ENCODE results near the gene CMTM7.

DNA sequence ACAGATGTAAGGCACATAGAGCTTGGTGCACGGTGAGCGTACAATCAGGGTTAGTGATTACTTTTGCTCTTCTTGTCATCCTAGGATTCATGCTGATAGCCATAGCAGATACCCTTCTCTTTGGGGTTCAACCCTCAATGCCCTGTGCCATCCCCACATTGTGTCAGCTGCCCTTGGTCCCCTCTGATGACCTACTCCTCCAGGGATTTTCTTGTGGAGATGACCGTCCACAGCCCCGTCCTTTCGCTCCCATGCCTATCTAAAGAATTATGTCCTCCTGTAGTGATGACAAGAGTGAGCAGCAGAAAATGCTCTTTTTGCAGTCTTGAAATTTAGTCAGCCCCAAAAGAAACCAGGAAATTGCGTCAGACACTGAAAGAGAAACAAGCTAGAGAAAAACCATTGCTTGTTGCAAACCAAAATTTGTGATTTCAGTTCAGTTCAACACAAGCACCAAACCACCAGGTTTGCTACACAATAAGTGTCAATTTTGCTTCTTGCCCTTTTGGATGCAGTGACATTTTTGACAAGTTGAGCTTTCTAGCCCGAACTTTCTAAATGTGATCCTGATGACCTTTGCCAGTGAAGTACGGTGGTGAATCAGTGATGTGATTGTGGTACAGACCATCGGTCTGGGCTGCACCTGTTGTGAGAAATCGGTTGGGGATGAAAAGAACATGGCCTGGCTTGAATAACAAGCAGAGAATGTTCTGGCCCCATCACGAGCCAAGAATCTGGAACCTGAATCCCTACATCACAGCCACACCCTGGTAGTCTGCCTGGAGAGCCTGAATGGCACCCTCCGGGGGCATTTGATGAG lies 41.3 kb downstream of the CMTM7 start:
- TF ChIP-seq, protein P1, sequence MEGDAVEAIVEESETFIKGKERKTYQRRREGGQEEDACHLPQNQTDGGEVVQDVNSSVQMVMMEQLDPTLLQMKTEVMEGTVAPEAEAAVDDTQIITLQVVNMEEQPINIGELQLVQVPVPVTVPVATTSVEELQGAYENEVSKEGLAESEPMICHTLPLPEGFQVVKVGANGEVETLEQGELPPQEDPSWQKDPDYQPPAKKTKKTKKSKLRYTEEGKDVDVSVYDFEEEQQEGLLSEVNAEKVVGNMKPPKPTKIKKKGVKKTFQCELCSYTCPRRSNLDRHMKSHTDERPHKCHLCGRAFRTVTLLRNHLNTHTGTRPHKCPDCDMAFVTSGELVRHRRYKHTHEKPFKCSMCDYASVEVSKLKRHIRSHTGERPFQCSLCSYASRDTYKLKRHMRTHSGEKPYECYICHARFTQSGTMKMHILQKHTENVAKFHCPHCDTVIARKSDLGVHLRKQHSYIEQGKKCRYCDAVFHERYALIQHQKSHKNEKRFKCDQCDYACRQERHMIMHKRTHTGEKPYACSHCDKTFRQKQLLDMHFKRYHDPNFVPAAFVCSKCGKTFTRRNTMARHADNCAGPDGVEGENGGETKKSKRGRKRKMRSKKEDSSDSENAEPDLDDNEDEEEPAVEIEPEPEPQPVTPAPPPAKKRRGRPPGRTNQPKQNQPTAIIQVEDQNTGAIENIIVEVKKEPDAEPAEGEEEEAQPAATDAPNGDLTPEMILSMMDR (IDR thresholded peaks at IDR 0.05) = no peak
- TF ChIP-seq POLR2A (IDR thresholded peaks at IDR 0.05) = no peak
